ENCODE data around the gene BATF. TPM values are rescaled to one million over a fixed set of nuclear protein-coding genes. Genes with fewer than 3 reads are reported as not detected.
A peak's percentile ranks its signal among the peaks of the same experiment; 100 is the strongest.

BATF gene
- total and polyA plus RNA-seq, 2 of the 8 experiments (the other 6 are each of a cell fraction or from before 2014, with no cell fraction given) = not detected

DNA sequence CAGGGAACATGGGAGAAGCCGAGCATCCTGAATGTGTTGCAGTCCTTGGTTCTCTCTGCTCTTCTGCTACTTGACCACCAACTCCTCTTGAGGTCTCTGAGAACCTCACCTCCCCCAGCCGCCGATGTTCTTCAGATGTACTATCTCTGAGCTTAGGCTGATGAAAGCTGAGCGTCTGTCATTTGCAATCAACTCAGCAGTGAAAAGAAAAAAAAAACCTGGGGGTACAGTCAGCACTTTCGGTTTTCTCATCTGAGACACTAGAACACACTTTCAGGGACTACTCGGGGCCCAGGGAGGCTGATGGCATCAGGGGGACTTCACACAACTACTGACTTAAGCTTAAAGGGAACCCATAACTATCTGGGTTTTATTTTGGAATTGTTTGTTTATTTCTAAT lies 46.5 kb downstream of the BATF start:
- no peak for DNase-seq (ENCODE audit: low read depth in 1 of 2, low spot score in 2 of 2)
- H2AFZ ChIP-seq (ENCODE audit: low read length) = peak overlapping the region; percentile 69; the same call in 1 of the 2 replicates
- no peak overlapping the region for H2BK20ac ChIP-seq (ENCODE audit: low read length)
- no peaks in the 10 kb centered on the region; the same call in 1 of the 2 replicates for H3K79me1 ChIP-seq (ENCODE audit: low read depth, low read length)
- H2BK12ac ChIP-seq (ENCODE audit: low read depth, low read length) = no peak overlapping the region
- H2BK5ac ChIP-seq (ENCODE audit: low read depth, low read length) = no peak overlapping the region
- 82% methylated on average over 6 of the region's 6 CpGs; no CpG with 5 or more reads in 1 of the 2 experiments for WGBS, 2 experiments (ENCODE audit: extremely low coverage in 1 of 2, insufficient coverage in 1 of 2, insufficient read length in 1 of 2, insufficient replicate concordance in 2 of 2, low coverage in 1 of 2, low lambda C conversion rate in 2 of 2, missing lambda C conversion rate in 1 of 2)
- no peak overlapping the region for H3K27ac ChIP-seq (ENCODE audit: low read depth, low read length)
- H3K4me3 ChIP-seq (ENCODE audit: extremely low read depth in 1 of 4, insufficient read depth in 2 of 4, low read depth in 3 of 4, low read length in 4 of 4) = no peak overlapping the region
- no peak overlapping the region for H4K5ac ChIP-seq (ENCODE audit: insufficient read length, low read depth, low read length)
- no peak overlapping the region for H3K18ac ChIP-seq (ENCODE audit: extremely low read depth, low read length)
- no peak for TF ChIP-seq SP1 (IDR thresholded peaks at IDR 0.05; ENCODE audit: low read depth, low read length)
- TF ChIP-seq, protein P1, sequence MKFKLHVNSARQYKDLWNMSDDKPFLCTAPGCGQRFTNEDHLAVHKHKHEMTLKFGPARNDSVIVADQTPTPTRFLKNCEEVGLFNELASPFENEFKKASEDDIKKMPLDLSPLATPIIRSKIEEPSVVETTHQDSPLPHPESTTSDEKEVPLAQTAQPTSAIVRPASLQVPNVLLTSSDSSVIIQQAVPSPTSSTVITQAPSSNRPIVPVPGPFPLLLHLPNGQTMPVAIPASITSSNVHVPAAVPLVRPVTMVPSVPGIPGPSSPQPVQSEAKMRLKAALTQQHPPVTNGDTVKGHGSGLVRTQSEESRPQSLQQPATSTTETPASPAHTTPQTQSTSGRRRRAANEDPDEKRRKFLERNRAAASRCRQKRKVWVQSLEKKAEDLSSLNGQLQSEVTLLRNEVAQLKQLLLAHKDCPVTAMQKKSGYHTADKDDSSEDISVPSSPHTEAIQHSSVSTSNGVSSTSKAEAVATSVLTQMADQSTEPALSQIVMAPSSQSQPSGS (IDR thresholded peaks at IDR 0.05; ENCODE audit: low read length) = no peak
- TF ChIP-seq CBX8 (IDR thresholded peaks at IDR 0.05; ENCODE audit: borderline replicate concordance, low read depth, low read length) = no peak
- TF ChIP-seq ASH2L (IDR thresholded peaks at IDR 0.05; ENCODE audit: low read length) = no peak
- TF ChIP-seq RFX5 (IDR thresholded peaks at IDR 0.05; ENCODE audit: borderline replicate concordance, low read depth, low read length) = no peak
- TF ChIP-seq SP4 (IDR thresholded peaks at IDR 0.05; ENCODE audit: low read length) = no peak
- H3K27me3 ChIP-seq (replicated peaks in 1 of 4; ENCODE audit: control insufficient read depth in 3 of 4, extremely low read depth in 1 of 4, insufficient read depth in 3 of 4, low read length in 3 of 4) = peaks cover 0 to 2% (median 0%) of the 10 kb centered on the region in 4 experiments; a peak in 1 of 7 replicates
- 0 out of 7 replicates have a peak, but pooled peaks cover 0 to 5% (median 0%) of the 10 kb centered on the region in 4 experiments for H3K4me1 ChIP-seq (replicated peaks in 1 of 4; ENCODE audit: control insufficient read depth in 3 of 4, insufficient read depth in 4 of 4, low read length in 3 of 4)
- H2BK15ac ChIP-seq (ENCODE audit: low read length) = no peak overlapping the region
- H3K79me2 ChIP-seq (ENCODE audit: control insufficient read depth in 1 of 2, insufficient read depth in 2 of 2, low read length in 2 of 2) = no peaks in the 10 kb centered on the region
- no peak overlapping the region for H3K4me2 ChIP-seq (ENCODE audit: insufficient read depth in 1 of 2, low read depth in 2 of 2, low read length in 2 of 2)
- POLR2A ChIA-PET (ENCODE audit: partially characterized antibody) = interaction anchor here (0.9 kb wide), 1 partner anchor 10 kb away, joined by 3 read pairs; the partner anchor contains the start of gene FLVCR2
- no peaks in the 10 kb centered on the region for H3K9me3 ChIP-seq (ENCODE audit: insufficient read depth in 2 of 2, low read depth in 1 of 2, low read length in 1 of 2)
- no peak overlapping the region for H3K56ac ChIP-seq (replicated peaks; ENCODE audit: insufficient read length, low read depth, low read length)
- no peak overlapping the region for H3K14ac ChIP-seq (ENCODE audit: insufficient read length)
- CTCF ChIA-PET (ENCODE audit: partially characterized antibody) = interaction anchor here (0.6 to 19.5 kb wide), 4 partner anchors 9 to 260 kb away, joined by 3 to 348 read pairs (median 4); partner anchors contain the start of genes ERG28 and TTLL5
- no peak overlapping the region for H3K4ac ChIP-seq (replicated peaks; ENCODE audit: insufficient read length, low read depth, low read length)
- no peaks in the 10 kb centered on the region for H3K36me3 ChIP-seq (ENCODE audit: control insufficient read depth in 2 of 4, insufficient read depth in 4 of 4, low read length in 3 of 4)
- H4K20me1 ChIP-seq (replicated peaks in 1 of 2; ENCODE audit: control insufficient read depth in 1 of 2, insufficient read depth in 2 of 2, low read length in 2 of 2) = no peaks in the 10 kb centered on the region
- peaks cover 3% of the 10 kb centered on the region; the same call in 1 of the 2 replicates for H3K23me2 ChIP-seq (ENCODE audit: low read depth, low read length)
- H4K8ac ChIP-seq (ENCODE audit: extremely low read depth, insufficient read depth, low read length) = no peak overlapping the region
- no peak overlapping the region for H2BK120ac ChIP-seq (replicated peaks; ENCODE audit: low read depth, low read length)
- FAIRE-seq = no peak
- no peak overlapping the region for H2AK5ac ChIP-seq (ENCODE audit: low read depth, low read length)
- H3K9ac ChIP-seq (replicated peaks in 1 of 4; ENCODE audit: extremely low read depth in 1 of 4, low read depth in 3 of 4, low read length in 3 of 4) = no peak overlapping the region
- no peak overlapping the region for H3K23ac ChIP-seq (ENCODE audit: insufficient read length)
- no peak overlapping the region for H4K91ac ChIP-seq (replicated peaks; ENCODE audit: insufficient read length, low read length)

Measured in H1 (cell line).